GM19043 (cell line): ENCODE data around the gene PIH1D1.

Experiments used
- ATAC-seq: cut with Tn5 transposase; IDR thresholded peaks from one replicate; pipeline ENCODE4 v1.9.1; 2021; ENCODE audit warnings: low read depth; ENCODE audit not compliant: unreplicated experiment

The PIH1D1 gene

DNA sequence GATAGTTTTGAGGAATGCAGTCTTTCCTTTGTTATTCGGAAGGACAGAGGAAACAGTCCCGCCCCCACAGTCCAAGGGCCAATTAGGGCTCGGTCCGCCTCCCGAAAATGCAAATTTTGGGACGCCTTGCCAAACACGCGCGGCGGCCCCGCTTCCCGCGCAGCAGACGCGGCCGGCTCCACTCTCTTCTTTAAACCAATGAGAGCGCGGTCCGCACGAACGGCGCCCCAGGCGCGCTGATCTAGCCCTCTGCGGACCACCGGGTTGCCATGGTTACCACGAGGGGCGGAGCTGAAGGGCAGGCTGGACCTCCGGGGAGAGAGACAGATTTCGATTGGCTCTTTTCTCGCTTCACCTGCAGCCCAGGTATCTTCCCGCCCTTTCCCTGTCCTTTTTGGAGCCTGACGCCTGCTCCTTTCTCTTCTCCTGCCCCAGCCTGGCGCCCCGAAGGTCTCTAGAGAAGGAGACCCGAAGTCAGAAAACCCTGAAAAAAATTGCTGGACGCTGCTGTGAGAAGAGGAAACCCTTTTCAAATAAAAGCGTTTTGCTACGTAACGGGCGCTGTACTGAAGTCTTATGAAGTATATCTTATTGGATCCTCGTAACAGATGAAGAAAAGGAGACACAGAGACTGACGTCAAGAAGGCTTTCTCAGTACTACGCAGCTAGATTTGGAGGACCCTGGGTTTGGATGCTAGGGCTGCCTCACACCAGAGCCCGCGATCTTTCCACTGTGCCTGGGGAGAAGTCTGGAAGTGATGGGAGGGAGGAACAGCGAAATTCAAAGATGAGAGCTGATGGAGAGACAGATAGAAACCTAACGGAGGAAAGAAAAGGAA, 30.4 kb downstream of the PIH1D1 start:
- no peak for ATAC-seq

GRCh38 chr19:49420227-49420626, 31.4 kb downstream of the PIH1D1 start:
- no peak for ATAC-seq

- ATAC-seq: no peak
Observed at GRCh38 chr19:49419173-49419572, 32.4 kb downstream of the PIH1D1 start.

- ATAC-seq: no peak
Observed at GRCh38 chr19:49418511-49418910, 33.1 kb downstream of the PIH1D1 start.

DNA sequence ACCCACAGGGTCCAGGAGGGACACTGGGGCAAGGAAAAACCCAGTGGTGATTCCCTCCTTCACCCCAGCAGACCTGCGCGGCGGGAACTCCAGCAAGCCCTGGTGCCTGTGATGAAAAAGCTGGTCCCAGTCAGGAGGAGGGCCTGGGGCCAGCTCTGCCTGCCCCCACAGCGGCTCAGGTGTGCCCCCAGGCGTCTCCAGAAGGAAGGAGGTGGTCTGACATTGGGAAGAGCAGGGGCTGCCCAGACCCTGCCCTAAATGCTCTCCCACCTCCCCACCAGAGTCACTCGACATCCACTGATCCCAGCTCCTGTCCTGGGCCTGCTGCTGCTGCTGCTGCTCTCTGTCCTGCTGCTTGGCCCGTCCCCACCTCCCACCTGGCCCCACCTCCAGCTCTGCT, 34.5 kb downstream of the PIH1D1 start:
- no peak for ATAC-seq

GRCh38 chr19:49415810-49416200, 35.8 kb downstream of the PIH1D1 start:
- no peak for ATAC-seq

GRCh38 chr19:49415102-49415809, 36.4 kb downstream of the PIH1D1 start:
- ATAC-seq: no peak

DNA sequence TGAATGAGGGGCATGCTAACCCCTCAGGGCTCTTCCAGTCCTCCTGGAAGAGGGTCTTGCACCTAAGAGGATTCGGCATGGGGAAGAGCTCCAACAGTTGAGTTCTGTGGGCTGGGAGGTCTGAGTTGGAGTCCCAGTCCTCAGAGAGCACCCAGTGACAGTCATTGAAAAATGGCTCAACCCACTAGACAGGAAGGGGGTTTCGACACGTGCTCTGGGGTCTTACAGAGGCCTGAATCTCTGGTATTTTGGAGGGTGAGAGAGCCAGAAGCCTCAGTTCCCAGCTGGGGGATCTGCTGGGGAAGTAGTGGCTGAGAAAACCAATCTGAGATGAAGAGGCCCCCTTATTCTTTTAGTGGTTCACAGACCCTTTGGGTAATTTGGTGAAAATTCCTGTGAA, 37.4 kb downstream of the PIH1D1 start:
- no peak for ATAC-seq

- ATAC-seq: no peak
Observed at GRCh38 chr19:49413348-49413747, 38.3 kb downstream of the PIH1D1 start.

DNA sequence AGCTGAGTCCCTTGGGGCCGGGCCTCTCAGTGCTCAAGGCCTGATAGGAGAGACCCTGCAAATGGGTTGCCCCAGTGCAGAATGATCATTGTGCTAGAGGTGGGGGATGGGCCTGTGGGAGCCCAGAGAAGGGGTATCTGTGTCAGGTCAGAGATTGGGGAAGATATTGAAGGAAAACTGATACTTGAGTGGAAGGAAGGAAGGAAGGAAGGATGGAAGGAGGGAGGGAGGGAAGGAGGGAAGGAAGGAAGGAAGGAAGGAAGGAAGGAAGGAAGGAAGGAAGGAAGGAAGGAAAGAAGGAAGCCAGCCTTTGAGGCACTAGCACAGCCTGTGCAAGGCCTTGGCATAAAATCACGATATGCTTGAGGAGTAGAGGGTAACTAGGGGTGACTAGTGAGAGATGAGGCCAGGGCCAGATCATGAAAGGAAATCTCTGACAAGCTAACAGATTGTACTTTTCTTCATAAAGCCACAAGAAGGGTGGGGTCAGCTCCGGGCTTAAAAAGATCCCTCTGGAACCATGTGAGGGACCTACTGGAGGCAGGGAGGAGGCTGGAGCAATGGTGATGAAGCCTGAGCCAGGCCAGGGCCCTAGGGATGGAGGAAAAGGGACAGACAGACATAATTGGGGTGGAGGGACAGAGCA, 39.8 kb downstream of the PIH1D1 start:
- no peak for ATAC-seq

- no peak for ATAC-seq
Observed at GRCh38 chr19:49409441-49410029, 42.1 kb downstream of the PIH1D1 start.

DNA sequence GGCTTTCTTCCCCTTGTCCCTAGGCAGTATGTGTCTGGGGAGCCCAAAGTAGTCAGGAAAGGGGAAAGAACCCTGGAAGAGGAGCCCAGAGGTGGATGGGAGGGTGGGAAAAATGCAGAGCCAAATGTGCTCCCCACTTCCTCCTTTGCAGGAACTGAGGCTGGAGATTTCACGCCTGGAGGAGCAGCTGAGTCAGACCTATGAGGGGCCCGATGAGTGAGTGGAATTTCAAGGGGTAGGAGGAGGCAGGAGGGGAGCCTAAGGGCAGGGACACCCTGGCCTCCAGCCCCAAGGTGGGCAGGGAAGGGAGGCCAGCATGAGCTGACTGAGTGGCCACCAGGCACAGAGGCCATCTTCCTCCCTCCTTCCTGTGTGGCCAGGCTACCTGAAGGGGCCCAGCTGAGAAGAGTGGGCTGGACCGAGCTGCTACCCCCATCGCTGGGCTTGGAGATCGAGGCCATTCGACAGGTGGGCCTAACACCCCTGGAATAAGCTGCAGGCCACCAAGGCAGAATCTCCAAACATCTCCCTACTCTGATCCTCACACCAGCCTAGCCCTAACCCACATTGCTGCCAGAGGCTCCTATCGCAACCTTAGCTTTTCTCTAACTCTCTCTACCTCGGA, 42.7 kb downstream of the PIH1D1 start:
- ATAC-seq: no peak

DNA sequence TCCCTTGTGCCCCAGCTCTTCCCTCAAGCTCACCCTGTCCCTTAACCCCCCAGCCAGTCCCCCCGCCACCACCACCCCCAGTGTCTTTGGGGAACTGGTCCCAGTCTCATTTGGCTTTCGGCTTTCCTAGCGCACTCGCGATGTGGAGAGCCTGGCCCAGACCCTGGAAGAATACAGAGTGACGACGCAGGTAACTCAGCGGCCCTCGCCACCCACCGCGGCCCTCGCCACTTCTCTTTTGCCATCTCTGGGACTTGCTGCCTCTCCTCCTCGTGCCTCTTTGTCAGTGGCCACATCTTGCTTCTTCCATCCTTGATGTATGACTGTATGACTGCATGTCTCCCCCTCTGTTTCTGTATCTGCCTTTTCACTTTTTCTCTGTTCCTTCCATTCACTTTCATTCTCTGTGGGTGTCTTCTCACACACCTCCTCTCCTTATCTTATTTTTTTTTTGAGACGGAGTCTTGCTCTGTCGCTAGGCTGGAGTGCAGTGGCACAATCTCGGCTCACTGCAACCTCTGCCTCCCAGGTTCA, 44.1 kb downstream of the PIH1D1 start:
- ATAC-seq: no peak

- ATAC-seq: no peak
Observed at GRCh38 chr19:49407079-49407478, 44.5 kb downstream of the PIH1D1 start.

DNA sequence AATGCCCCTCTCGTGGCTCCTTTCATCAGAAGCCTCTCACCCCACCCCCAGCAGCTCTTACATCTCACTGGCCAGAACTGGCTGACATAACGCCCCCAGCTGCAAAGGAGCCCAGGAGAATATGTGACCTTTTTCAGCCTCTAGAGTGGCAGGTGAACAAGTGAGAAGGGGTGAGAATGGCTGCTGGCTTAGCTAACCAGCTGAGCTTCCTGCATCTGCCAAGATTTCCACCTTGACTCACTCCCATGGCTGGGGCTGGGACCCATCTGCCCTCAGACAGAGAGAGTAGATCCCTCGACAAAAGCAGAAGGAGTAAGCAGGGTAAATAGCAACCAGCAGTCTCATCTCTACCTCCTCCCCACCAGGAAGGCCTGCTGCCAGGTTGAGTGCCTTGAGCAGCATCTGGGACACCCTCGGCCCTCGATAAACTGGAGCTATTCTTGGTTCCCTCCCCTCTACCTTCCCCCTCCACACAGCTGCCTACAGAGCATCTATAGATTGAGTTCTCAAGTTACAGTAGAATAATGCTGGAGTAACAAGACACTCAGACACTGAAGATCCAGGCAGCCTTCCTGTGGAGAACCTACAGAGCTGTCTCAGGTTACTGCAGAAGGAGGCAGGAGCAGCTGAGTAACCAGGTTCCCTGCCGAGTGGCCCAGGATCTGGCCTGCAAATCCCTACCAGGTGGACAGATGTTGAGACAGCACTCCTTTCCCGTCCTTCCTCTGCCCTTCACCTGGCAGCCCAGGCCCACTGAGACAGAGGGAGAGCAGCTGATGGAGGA, 48.0 kb downstream of the PIH1D1 start:
- ATAC-seq: no peak

- ATAC-seq: no peak
Observed at GRCh38 chr19:49400029-49400428, 51.6 kb downstream of the PIH1D1 start.

GRCh38 chr19:49398931-49399330, 52.7 kb downstream of the PIH1D1 start:
- no peak for ATAC-seq

DNA sequence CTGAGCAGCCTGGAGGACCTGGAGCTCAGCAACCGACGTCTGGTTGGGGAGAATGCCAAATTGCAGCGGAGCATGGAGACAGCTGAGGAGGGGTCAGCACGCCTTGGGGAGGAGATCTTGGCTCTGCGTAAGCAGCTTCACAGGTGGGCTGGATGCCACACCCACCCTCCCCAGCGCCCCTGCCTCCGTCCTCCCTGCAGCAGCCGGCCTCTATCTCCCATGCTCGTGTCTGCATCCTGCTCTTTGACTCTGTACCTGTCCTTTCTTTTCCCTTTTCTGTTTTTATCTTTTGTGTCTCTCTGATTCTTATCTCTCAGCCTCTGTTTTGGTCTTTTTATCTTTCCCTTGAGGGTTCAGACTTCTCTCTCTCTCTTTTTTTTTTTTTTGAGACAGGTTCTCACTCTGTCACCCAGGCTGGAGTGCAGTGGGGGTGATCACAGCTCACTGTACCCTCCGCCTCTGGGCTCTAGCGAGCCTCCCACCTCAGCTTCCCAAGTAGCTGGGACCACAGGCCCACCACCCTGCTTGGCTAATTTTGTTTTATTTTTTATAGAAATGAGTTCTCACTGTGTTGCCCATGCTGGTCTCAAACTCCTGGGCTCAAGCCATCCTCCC, 53.5 kb downstream of the PIH1D1 start:
- ATAC-seq: no peak
